Rectal smooth muscle tissue (tissue), 1 donor: ENCODE data around the gene SERINC3.

Experiments
- H3K27ac ChIP-seq: one replicate; pipeline ENCODE4 v1.7.0; 2013; ENCODE audit warnings: low read depth, low read length, inconsistent platforms
- H3K27me3 ChIP-seq: one replicate; pipeline ENCODE4 v1.7.0; 2013; ENCODE audit warnings: low read length; ENCODE audit not compliant: control insufficient read depth, insufficient read depth
- H3K36me3 ChIP-seq: one replicate; pipeline ENCODE4 v1.7.0; 2013; ENCODE audit warnings: low read length; ENCODE audit not compliant: control insufficient read depth, insufficient read depth
- H3K4me1 ChIP-seq: one replicate; pipeline ENCODE4 v1.7.0; 2013; ENCODE audit warnings: low read length; ENCODE audit not compliant: control insufficient read depth, insufficient read depth
- H3K4me3 ChIP-seq: one replicate; pipeline ENCODE4 v1.7.0; 2013; ENCODE audit warnings: low read length
- H3K9ac ChIP-seq: one replicate; pipeline ENCODE4 v1.7.0; 2013; ENCODE audit warnings: low read length

Gene SERINC3

GRCh38 chr20:44527716-44528199 lies 5.9 kb upstream of the SERINC3 start:
- Histone ChIP-seq H3K27me3 (no peaks in the 10 kb centered on the region), H3K9ac (no peak overlapping the region), H3K4me3 (no peak overlapping the region), H3K4me1 (no peaks in the 10 kb centered on the region), H3K27ac (no peak overlapping the region), H3K36me3 (no peaks in the 10 kb centered on the region)

GRCh38 chr20:44526129-44526528 lies 4.3 kb upstream of the SERINC3 start:
- no peaks in the 10 kb centered on the region for H3K36me3 ChIP-seq
- H3K4me3 ChIP-seq: no peak overlapping the region
- no peak overlapping the region for H3K9ac ChIP-seq
- H3K27ac ChIP-seq: no peak overlapping the region
- H3K27me3 ChIP-seq: no peaks in the 10 kb centered on the region
- H3K4me1 ChIP-seq: no peaks in the 10 kb centered on the region

DNA sequence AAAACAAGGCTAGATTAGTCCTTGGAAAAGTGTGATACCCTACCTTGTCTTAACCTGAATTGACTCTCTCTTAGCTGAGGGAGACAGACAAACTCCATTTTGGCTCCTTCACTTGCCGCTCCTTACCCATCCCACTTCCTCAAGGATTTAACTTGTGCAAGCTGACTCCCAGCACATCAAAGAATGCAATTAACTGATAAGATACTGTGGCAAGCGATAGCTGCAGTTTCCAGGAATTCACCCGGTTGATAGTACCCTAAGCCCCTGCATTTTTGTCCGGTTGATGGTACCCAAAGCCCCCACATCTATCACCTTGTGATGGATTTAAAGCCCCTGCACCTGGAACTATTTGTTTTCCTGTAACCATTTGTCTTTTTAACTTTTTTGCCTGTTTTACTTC lies 1.9 kb upstream of the SERINC3 start:
- no peak overlapping the region for H3K9ac ChIP-seq
- peaks cover 11% of the 10 kb centered on the region for H3K4me1 ChIP-seq
- no peak overlapping the region for H3K4me3 ChIP-seq
- no peak overlapping the region for H3K27ac ChIP-seq
- H3K36me3 ChIP-seq: no peaks in the 10 kb centered on the region
- no peaks in the 10 kb centered on the region for H3K27me3 ChIP-seq

GRCh38 chr20:44522841-44523240 lies 971 bp upstream of the SERINC3 start:
- Histone ChIP-seq H3K9ac (no peak overlapping the region), H3K36me3 (no peaks in the 10 kb centered on the region), H3K4me1 (peaks cover 11% of the 10 kb centered on the region), H3K27ac (peak overlapping the region; percentile 99), H3K4me3 (no peak overlapping the region), H3K27me3 (no peaks in the 10 kb centered on the region)

GRCh38 chr20:44520881-44521280 lies 989 bp downstream of the SERINC3 start:
- H3K4me1 ChIP-seq: peaks cover 11% of the 10 kb centered on the region

DNA sequence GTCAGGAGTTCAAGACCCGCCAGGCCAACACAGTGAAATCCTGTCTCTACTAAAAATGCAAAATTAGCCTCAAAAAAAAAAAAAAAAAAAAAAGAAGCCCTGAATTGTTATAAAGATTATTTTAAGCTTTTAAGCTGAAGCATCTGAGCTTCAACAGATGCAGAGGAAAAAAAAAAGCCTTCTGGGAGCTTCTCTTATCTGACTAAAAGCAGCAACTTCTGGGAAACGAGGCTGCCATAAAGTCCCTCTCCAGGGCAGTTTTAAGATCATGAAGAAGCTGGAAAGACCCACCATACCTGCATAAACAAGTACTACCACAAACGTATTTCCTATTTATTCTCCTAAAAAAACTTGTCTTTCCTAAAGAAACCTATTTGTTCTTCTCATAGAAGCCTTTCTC lies 3.6 kb downstream of the SERINC3 start:
- H3K27me3 ChIP-seq: no peaks in the 10 kb centered on the region
- no peak overlapping the region for H3K9ac ChIP-seq
- H3K36me3 ChIP-seq: peaks cover 3% of the 10 kb centered on the region
- H3K27ac ChIP-seq: no peak overlapping the region
- no peak overlapping the region for H3K4me3 ChIP-seq
- H3K4me1 ChIP-seq: peaks cover 11% of the 10 kb centered on the region

More at GRCh38 chr20:44520881-44521280, 989 bp downstream of the SERINC3 start:
- H3K4me3 ChIP-seq: peak overlapping the region; percentile 100
- H3K36me3 ChIP-seq: no peaks in the 10 kb centered on the region
- no peaks in the 10 kb centered on the region for H3K27me3 ChIP-seq
- peak overlapping the region; percentile 19 for H3K9ac ChIP-seq
- H3K27ac ChIP-seq: no peak overlapping the region

DNA sequence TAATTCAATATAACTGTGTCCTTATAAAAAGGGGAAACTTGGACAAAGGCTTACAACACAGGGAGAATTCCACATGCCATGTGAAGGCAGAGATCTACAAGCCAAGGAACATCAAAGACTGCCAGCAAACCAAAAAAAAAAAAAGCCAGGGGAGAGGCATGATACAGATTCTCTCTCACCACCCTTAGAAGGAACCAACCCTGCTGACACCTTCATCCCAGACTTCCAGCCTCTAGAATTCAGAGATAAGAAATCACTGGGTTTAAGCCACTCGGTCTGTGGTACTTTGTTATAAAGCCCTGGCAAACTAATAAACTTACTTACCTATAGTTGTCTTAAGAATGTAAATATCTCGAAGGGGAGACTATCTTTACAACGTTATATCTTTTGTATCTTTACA lies 4.4 kb downstream of the SERINC3 start:
- Histone ChIP-seq H3K27ac (no peak overlapping the region), H3K4me3 (no peak overlapping the region), H3K36me3 (peaks cover 3% of the 10 kb centered on the region), H3K9ac (no peak overlapping the region), H3K27me3 (no peaks in the 10 kb centered on the region), H3K4me1 (peaks cover 11% of the 10 kb centered on the region)

DNA sequence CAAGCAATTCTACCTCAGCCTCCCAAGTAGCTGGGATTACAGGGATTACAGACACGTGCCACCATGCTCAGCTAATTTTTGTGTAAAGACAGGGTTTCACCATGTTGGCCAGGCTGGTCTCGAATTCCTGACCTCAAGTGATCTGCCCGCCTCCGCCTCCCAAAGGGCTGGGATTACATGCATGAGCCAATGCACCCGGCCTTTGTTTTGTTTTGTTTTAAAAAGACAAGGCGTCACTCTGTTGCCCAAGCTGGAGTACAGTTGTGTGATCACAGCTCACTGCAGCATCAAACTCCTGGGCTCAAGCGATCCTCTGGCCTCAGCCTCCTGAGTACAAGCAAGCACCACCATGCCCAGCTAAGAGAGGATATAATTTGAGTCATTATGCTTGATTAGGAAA lies 5.4 kb downstream of the SERINC3 start:
- H3K36me3 ChIP-seq: peaks cover 3% of the 10 kb centered on the region
- H3K9ac ChIP-seq: no peak overlapping the region
- H3K4me3 ChIP-seq: no peak overlapping the region
- no peaks in the 10 kb centered on the region for H3K27me3 ChIP-seq
- no peak overlapping the region for H3K27ac ChIP-seq
- H3K4me1 ChIP-seq: peaks cover 11% of the 10 kb centered on the region

DNA sequence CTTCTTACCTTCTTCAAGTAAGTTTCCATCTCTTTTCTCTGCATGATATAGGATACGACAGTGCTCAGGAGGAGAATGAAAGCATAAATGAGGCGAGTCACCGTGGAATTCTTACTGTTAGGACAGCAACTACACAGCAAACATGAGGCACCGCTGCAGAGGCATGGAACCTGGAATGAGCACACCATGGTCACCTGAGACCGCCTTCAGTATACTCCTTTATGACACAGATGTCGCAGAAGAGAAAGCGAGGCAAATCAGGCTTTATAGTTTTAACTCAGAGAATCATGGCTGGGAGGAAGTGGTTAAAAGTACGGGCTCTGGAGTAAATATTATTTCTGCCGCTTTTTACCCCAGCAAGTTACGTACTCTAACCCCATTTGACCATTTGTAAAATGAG lies 8.0 kb downstream of the SERINC3 start:
- H3K4me1 ChIP-seq: no peaks in the 10 kb centered on the region
- no peaks in the 10 kb centered on the region for H3K27me3 ChIP-seq
- H3K27ac ChIP-seq: no peak overlapping the region
- peaks cover 13% of the 10 kb centered on the region for H3K36me3 ChIP-seq
- H3K4me3 ChIP-seq: no peak overlapping the region
- H3K9ac ChIP-seq: no peak overlapping the region

DNA sequence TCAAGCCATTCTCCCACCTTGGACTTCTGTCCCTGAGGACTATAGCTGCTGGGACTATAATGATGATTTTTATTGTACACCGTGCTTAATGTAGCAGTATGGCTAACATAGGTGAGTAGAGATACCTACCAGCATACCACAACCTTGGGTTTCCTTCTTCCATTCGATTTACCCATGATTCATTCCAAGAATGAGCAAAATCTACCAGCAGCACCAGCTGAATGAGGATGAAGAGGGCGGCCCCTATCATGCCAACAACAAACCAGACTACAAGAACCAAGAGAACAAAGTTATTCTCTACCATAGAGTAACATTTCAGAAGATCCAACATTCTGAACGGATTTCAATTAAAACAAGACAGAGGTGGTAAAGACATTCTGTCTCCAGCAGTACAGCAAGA lies 12.1 kb downstream of the SERINC3 start:
- H3K4me3 ChIP-seq: no peak overlapping the region
- no peak overlapping the region for H3K27ac ChIP-seq
- no peaks in the 10 kb centered on the region for H3K27me3 ChIP-seq
- no peaks in the 10 kb centered on the region for H3K4me1 ChIP-seq
- H3K9ac ChIP-seq: no peak overlapping the region
- peaks cover 18% of the 10 kb centered on the region for H3K36me3 ChIP-seq

GRCh38 chr20:44504402-44505307 lies 17.2 kb downstream of the SERINC3 start:
- Histone ChIP-seq H3K4me3 (no peak overlapping the region), H3K27me3 (no peaks in the 10 kb centered on the region), H3K9ac (no peak overlapping the region), H3K27ac (no peak overlapping the region), H3K4me1 (no peaks in the 10 kb centered on the region), H3K36me3 (peaks cover 42% of the 10 kb centered on the region)

DNA sequence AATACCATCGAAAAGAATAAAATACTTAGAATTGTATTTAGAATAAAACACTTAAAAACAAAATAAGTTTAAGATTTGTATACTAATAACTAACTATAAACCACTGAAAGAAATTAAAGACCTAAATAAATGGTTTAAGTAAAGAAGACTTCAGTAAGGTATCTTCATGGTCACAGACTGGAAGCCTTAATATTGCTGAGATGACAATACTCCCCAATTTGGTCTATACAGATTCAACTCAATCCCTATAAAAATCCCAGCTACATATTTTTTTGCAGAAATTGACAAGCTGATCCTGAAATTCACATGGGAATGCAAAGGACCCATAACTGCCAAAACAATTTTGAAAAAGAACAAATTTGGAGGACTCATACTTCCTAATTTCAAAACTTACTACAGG lies 18.9 kb downstream of the SERINC3 start:
- Histone ChIP-seq H3K4me1 (no peaks in the 10 kb centered on the region), H3K36me3 (peaks cover 36% of the 10 kb centered on the region)

GRCh38 chr20:44501448-44501847 lies 20.4 kb downstream of the SERINC3 start:
- H3K4me3 ChIP-seq: no peak overlapping the region
- H3K9ac ChIP-seq: no peak overlapping the region
- no peak overlapping the region for H3K27ac ChIP-seq
- peaks cover 41% of the 10 kb centered on the region for H3K36me3 ChIP-seq
- no peaks in the 10 kb centered on the region for H3K4me1 ChIP-seq
- H3K27me3 ChIP-seq: no peaks in the 10 kb centered on the region

More for the DNA sequence above, 18.9 kb downstream of the SERINC3 start:
- Histone ChIP-seq H3K9ac (no peak overlapping the region), H3K27ac (no peak overlapping the region), H3K27me3 (no peaks in the 10 kb centered on the region), H3K4me3 (no peak overlapping the region)
